Left lobe of liver (tissue), 2 donors: ENCODE measurements around the gene RPS6KL1. TPM values are rescaled to one million over a fixed set of nuclear protein-coding genes. Genes with fewer than 3 reads are reported as not detected.

Source experiments
- ATAC-seq: fragments of 200-7000 bp; cut with Tn5 transposase; one replicate; pipeline ENCODE4 v1.9.1; 2020; ENCODE audit warnings: mild to moderate bottlenecking, moderate library complexity
- DNase-seq: peaks from one replicate; pipeline ENCODE4 v3.0.0-alpha.2; 2020; ENCODE audit warnings: low spot score
- total RNA-seq: library from RNA; stranded (reverse); gene quantifications from one replicate; pipeline ENCODE4 v1.2.1, GENCODE V29; 2021
- donor health status: DM: no; HTN: no; CAD: no; lungs with moderate emphysema.
- donor health status: DM: no; HTN: yes; CAD: no.

Gene RPS6KL1
- total RNA-seq = 4.6 TPM

- peak; percentile 99 for ATAC-seq
Measured at GRCh38 chr14:74922752-74923401, at the start of gene RPS6KL1. Gene RPS6KL1 (minus strand): TSS chr14:74923260. CDS start chr14:74921541, 1,719 bp downstream.

GRCh38 chr14:74968811-74969210, 45.8 kb upstream of the RPS6KL1 start:
- ATAC-seq (no peak), DNase-seq (no peak)

More at GRCh38 chr14:74922752-74923401, at the start of gene RPS6KL1:
- peak; percentile 85 for DNase-seq

GRCh38 chr14:74965486-74966153, 42.6 kb upstream of the RPS6KL1 start:
- no peak for ATAC-seq

GRCh38 chr14:74964787-74965485, 41.9 kb upstream of the RPS6KL1 start:
- DNase-seq = no peak
- no peak for ATAC-seq

More at GRCh38 chr14:74965486-74966153, 42.6 kb upstream of the RPS6KL1 start:
- DNase-seq = no peak

DNA sequence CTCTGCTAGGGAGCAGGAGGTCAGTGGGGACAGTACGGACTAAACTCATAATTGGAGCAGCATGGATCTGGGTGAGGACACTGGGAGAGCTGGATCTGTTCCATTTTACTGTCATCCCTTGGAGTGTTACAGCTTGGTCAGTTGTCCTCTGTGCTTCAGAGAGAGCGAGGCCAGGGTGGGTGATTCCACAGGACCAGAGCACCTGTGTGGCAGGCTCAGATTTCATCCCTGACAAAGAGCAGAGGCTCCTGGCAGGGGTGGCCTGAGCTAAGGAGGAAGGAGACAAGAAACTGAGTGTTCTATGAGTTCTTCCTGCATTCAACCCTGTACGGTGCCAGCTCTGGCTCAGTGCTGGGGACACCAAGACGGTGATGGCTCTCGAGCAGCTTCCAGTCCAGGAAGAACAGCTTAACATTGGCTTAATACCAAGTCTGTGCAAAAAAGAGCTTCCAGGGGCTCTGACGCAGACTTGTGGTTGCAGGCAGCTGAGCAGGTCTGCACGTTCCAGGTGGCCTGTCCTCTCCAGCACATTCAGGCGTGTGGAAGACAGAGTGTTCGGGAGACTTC, 40.7 kb upstream of the RPS6KL1 start:
- ATAC-seq (peak; percentile 23), DNase-seq (no peak)

DNA sequence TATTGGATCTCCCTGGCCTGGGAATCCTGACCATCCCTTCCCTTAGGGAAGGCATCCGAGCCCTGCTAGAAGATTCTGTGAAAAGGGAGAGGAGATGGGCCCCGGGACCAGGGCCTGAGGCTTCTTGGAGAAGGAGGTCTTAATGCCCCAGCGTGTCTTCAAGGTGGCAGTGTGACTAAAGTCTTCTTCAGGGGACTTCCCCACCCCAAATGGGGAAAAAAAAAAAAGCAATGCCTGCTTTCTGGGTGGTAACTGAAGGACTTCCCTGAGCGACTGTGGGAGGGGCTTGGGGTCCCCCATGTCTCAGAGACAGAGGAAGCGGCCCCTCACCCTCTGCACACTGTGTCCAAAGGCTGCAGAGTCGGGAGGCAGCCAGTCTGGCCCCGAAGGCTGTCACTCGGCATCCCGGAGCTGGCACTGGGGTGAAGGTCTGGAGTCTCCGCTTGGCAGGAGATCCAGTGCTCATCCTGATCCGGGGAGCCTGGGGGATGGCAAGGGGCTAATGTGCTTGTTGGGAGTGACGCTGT, 40.2 kb upstream of the RPS6KL1 start:
- no peak for ATAC-seq

DNA sequence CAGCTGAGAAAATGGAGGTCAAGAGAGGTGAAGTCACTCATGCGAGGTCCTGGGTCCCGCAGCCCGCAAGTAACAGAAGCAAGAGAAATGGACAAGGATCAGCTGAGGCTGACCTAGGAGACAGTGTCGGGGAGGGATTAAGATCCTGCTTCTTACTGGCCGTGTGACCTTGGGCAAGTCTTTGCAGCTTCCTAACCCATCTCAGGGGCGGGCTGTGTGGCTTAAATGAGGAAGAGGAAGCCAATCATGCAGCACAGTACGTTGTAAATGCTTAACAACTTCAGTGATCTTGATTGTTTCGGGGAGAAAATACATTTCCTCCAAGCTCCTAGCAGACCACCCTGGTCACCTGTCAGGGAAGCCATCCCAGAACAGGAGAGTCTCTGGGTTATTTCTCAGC, 39.4 kb upstream of the RPS6KL1 start:
- ATAC-seq = peak; percentile 21
- no peak for DNase-seq

More for the DNA sequence above, 40.2 kb upstream of the RPS6KL1 start:
- no peak for DNase-seq

GRCh38 chr14:74962046-74962445, 39.0 kb upstream of the RPS6KL1 start:
- no peak for ATAC-seq
- DNase-seq = no peak

DNA sequence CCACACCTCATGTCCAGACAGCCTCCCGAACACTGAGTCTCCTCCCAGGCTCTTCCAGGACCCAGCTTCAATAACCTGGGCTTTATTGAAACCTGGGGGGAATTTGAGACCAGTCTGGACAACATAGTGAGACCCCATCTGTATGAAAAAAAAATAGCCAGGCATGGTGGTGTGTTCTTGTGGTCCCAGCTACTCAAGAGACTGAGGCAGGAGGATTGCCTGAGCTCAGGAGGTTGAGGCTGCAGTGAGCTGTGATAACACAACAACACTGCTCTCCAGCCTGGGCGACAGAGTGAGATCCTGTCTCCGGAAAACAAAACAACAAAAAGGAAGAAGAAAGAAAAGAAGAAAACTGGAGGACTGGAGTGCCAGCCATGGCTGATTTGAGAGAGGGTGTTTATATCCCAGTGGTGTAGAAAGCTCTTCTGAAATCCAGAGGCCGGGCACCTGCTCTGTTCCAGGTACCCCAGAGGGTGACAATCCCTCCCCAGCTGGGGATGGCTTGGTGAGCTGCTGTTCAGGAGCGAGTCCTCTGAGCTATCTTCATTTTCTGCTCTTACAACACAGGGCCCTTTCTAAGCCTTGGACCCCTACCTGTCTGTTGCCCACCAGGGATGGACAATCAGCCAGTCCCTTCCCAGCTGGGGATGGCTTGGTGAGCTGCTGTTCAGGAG, 38.3 kb upstream of the RPS6KL1 start:
- no peak for DNase-seq
- no peak for ATAC-seq

DNA sequence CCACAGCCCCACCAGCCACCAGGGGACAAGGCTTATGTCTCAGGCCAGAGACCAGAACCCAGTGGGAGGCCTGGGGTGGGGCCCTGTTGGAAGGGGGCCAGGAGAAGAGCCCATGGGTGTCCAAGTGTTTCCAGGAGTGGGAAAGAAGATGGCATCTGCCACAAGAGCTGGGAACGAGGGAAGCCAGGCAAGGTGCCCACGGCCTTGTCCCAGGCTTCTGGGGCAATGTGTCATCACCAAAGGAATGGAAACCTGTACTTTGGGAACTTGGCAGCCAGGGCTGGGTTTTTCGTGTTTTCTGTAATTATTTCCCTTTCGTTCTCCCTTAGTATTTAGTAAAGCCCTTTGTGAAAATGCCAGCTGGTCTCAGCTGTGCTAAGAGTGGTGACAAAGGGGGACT, 37.7 kb upstream of the RPS6KL1 start:
- ATAC-seq = no peak
- no peak for DNase-seq

GRCh38 chr14:74959596-74960180, 36.6 kb upstream of the RPS6KL1 start:
- DNase-seq = no peak
- ATAC-seq = no peak

DNA sequence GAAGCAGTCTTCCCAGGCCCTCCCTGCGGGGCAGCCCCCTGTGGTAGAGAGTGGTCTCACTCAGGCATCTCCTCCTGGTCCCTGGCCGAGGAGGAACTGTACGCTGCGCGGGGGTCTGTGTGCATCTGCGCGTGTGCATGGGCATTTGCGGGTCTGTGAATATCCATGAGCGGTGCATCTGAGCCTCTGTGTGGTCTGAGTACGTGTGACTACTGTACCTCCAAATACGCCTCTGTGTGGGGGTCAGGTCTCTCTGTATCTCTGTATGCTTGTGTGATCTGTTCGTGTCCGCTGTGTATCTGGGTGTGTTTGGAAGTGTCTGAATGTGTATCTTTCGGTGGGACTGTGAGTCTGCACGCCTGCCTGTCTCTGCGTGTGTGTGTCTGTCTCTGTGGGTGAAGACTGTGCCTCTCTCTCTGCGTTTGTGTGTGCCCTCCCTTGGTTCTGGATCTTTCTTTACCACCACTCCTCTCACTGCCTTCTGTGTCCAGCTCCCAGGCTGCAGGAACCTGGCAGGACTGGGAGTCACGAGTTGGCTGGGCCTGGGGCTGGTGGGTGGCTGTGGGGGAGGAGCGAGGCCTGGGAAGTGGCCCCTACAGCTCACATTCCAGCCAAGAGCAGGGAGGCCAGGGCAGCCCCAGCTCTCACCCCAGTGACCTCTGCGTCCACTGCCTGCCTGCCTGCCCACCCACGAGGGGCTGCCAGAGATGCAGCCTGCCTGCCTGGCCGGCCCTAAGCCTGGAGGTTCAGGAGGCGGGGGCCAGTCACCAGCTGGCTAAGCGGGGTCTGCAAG, 33.4 kb upstream of the RPS6KL1 start:
- ATAC-seq = no peak
- DNase-seq = no peak

- ATAC-seq (no peak), DNase-seq (no peak)
Measured at GRCh38 chr14:74956027-74956279, 32.9 kb upstream of the RPS6KL1 start.

DNA sequence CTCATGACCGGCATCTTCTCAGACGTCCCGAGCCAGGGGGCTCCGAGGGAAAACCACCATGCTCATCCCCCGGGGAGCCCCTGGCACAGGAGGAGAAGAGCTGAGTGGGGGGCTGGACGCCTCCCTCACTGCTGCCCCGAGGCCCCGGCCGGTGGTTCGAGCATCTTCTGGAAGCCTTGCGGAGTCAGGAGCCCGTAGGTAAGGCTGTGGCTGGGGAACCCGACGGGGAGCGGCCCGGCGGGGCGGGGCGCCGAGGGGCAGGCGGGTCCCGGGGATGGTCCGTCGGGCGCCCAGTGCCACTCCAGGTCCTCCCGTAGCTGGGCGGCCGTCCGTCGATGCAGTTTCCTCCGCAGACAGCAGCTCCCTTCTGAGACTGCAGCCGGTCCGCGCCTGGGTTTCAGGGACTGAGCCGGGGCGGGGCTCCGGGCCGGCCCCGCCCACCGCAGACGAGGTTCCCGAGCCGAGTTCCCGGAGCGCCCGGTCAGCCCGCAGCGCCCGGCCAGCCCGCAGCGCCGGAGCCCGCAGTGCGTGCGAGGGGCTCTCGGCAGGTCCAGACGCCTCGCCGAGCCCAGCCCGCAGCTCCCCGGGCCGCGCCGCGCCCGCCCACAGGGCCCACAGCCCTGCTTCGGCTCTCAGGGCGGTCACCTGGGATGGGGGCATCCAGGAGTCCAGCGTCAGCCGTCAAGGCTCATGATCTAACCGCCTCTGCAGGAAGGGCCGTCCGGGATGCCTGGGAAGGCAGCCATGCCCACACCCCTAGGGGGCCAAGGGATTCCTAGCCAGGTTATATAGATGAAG, 32.4 kb upstream of the RPS6KL1 start, which contains the start of gene PGF:
TSS of gene PGF (minus strand) at position 369 of the 798 bp plus-strand sequence. CDS start at position 14, 355 bp downstream.
- DNase-seq = peak; percentile 73

GRCh38 chr14:74954947-74955228, 31.8 kb upstream of the RPS6KL1 start:
- peak; percentile 4 for ATAC-seq
- no peak for DNase-seq

More for the DNA sequence above, 32.4 kb upstream of the RPS6KL1 start, which contains the start of gene PGF:
- ATAC-seq = peak; percentile 95

GRCh38 chr14:74954232-74954946, 31.3 kb upstream of the RPS6KL1 start:
- ATAC-seq = no peak
- DNase-seq = no peak

DNA sequence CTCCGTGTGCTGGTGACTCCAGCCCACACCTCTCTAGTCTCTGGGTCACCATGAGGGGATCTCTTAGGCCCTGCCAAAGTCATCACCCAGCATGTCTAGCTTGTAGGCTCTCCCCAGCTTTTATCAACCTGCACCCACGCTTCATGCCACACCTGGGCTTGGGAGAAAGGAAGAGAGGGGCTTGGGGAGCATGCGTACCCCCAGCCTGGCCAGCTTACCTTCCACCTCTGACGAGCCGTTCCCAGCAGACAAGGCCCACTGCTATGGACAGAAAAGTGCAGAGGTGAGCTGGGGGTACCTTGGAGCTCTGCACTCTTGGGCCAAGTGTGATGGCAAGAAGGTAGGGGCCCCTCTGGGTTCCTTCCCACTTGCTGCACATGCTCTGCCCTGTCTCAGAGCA, 30.6 kb upstream of the RPS6KL1 start:
- ATAC-seq = no peak

GRCh38 chr14:74952697-74953484, 29.8 kb upstream of the RPS6KL1 start:
- ATAC-seq (no peak), DNase-seq (no peak)

More for the DNA sequence above, 30.6 kb upstream of the RPS6KL1 start:
- DNase-seq = no peak
